Measurements from ENCODE around the gene TMIGD1.
"Not testable (repeated sequence)": the region's sequence is repeated elsewhere in the genome, so short reads cannot be mapped to it uniquely, and the experiment has no call there.

The TMIGD1 gene

DNA sequence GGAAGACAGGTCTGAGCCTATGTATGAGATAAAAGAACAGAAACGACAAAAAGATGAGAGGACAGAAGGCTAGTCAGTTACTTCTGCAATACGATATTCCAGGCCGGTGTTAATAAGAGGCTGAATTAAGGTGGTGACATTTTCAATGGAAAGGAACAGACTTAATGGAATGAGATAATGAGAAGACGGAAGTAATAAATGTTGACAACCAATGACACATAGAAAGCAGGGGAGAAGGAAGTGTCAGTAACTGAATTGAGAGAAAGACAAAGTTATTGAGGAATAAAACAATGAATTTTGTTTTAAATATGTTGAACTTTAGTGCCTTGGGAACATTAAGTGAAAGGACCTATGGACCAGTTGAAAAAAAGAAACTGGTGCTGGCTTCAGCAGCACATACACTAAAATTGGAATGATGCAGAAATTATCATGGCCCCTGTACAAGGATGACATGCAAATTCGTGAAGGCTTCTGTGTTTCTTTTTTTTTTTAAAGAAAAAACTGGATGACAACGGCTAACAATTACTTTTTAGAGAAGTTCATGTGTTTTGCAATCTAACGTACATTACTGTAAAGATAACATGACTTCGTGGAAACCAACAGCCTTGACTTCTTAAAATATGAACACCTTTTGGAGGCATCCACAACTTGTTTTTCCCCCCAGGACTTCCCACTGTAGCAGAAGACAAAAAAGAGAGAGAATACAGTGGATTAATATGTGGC lies 26.4 kb upstream of the TMIGD1 start:
- FAIRE-seq (no peak), DNase-seq (ENCODE audit: insufficient read length, low spot score) (no peak)

DNA sequence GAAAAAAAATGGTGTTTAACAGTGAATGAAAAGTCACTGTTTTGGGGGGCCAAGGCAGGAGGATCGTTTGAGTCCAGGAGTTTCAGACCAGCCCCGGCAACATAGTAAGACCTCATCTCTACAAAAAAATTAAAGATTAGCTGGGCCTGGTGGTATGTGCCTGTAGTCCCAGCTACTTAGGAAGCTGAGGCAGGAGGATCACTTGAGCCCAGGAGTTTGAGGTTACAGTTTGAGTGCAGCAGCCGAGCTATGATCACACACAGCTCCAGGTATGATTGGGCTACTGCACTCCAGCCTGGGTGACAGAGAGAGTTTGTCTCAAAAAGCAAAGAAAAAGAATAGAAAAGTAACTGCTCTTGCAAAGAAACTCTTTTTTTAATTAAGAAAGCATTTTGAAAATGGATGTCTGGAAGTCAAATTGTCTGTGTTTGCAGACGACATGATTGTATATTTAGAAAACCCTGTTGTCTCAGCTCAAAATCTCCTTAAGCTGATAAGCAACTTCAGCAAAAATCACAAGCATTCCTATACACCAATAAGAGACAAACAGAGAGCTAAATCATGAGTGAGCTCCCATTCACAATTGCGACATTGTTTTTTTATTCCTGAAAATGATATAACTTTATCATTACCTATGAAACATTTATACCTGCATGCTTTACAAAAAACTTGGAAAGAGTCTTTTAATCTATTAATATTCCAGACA lies 24.4 kb upstream of the TMIGD1 start:
- FAIRE-seq (no peak), DNase-seq (ENCODE audit: insufficient read length, low spot score) (no peak)

GRCh38 chr17:30357476-30357875 lies 23.6 kb upstream of the TMIGD1 start:
- FAIRE-seq: no peak
- no peak for DNase-seq (ENCODE audit: insufficient read length, low spot score)

- no peak for DNase-seq (ENCODE audit: insufficient read length, low spot score)
- FAIRE-seq: no peak
Observed at GRCh38 chr17:30354701-30355100, 20.8 kb upstream of the TMIGD1 start.

DNA sequence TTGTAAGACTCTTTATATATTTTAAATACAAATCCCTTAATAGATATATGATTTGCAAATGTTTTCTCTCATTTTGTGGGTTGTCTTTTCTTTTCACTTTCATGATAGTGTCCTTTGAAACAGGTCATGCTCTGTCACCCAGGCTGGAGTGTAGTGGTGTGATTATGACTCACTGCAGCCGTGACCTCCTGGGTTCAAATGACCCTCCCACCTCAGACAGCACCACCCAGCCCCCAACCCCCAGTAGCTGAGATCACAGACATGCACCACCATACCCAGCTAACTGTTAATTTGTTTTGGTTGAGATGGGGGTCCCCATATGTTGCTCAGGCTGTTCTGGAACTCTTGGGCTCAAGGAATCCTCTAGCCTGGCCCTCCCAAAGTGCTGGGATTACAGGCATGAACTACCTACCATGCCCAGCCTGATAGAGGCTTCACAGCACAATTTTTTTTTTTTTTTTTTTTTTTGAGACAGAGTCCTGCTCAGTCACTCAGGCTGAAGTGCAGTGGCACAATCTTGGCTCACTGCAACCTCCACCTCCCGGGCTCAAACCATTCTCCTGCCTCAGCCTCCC lies 18.5 kb upstream of the TMIGD1 start:
- no peak for FAIRE-seq
- no peak for DNase-seq (ENCODE audit: insufficient read length, low spot score)

- DNase-seq (ENCODE audit: insufficient read length, low spot score): no peak
- FAIRE-seq: no peak
Observed at GRCh38 chr17:30351735-30352134, 17.9 kb upstream of the TMIGD1 start.

DNA sequence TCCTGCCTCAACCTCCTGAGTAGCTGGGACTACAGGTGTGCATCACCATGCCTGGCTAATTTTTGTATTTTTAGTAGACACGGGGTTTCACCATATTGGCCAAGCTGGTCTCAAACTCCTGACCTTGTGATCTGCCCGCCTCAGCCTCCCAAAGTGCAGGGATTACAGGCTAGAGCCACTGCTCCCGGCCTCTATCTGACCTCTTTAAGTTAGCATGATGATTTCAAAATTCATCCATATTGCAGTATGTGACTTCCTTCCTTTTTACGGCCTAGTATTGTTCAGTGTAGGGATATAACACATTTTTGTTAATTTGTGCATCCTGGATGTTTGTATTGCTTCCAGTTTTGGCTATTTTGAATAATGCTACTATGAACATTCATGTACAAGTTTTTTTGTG lies 17.4 kb upstream of the TMIGD1 start:
- not testable (repeated sequence) for DNase-seq (ENCODE audit: insufficient read length, low spot score); FAIRE-seq

GRCh38 chr17:30349252-30349651 lies 15.4 kb upstream of the TMIGD1 start:
- DNase-seq (ENCODE audit: insufficient read length, low spot score) (no peak), FAIRE-seq (no peak)

DNA sequence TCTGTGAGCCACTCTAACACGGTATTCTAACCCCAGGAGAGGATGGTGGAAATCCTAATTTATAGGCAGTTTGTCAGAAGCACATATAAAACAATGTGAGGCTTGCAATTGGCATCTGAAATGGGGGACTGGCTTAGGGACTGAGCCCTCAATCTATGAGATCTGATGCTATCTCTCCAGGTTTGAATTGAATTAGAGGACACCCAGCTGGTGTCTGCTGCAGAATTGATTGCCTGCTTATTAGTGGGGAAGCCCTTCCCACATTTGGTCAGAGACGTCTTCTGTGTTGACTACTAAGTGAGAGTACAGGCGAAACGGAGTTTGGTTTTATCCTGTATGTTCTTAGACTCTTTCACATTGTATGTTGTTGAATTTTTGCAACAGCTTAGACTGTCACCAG lies 13.6 kb upstream of the TMIGD1 start:
- FAIRE-seq: no peak

DNA sequence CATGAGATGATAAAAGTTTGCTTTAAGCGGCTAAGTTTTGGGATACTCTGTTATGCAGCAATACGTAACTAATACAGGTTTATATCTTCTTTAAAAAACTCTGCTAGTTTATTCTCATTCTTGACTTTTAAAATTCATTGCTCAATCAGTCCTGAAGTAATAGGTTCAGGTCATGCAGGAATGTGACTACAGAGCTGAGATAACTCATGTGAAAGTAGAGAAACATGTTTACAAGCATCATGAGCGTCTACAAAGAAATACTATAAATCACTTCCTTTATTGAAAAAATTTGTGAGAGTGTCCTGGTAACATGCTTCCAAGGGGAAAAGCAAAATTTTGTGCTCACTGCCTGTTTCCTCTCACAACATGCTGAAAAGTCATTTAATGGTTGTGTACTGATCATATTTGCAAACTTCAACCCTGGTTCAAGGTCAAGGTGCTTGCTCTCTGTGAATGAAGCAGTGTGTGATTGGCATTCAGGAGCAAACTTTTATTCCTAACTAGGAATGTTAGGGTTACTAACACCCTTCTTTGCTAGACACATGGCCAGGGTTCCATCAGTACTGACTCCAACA lies 12.5 kb upstream of the TMIGD1 start:
- no peak for FAIRE-seq
- no peak for DNase-seq (ENCODE audit: insufficient read length, low spot score)

More for the DNA sequence above, 13.6 kb upstream of the TMIGD1 start:
- DNase-seq (ENCODE audit: insufficient read length, low spot score): no peak

GRCh38 chr17:30345527-30346075 lies 11.7 kb upstream of the TMIGD1 start:
- FAIRE-seq (no peak), DNase-seq (ENCODE audit: insufficient read length, low spot score) (no peak)

- no peak for FAIRE-seq
Observed at GRCh38 chr17:30345089-30345433, 11.2 kb upstream of the TMIGD1 start.

GRCh38 chr17:30344283-30345088 lies 10.6 kb upstream of the TMIGD1 start:
- no peak for DNase-seq (ENCODE audit: insufficient read length, low spot score)
- FAIRE-seq: no peak

More at GRCh38 chr17:30345089-30345433, 11.2 kb upstream of the TMIGD1 start:
- no peak for DNase-seq (ENCODE audit: insufficient read length, low spot score)

DNA sequence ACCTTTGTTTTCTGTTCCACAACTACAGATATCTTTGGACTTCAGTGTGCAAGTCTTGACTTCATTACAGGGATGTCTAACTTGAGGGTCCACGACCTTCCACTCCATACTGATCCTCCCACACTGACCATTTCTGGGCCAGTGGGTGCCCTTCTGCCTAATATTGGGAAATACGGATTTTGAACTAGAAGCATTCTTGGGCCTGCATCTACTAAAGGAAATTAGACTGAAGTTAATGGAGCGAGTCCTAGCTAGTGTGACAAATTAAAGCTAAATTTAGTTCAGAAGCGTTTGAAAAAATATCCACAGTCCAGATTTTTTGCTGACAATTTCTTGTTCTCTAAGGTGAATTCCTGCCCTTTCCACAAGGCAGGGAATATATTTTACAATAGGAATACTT lies 9.9 kb upstream of the TMIGD1 start:
- FAIRE-seq (no peak), DNase-seq (ENCODE audit: insufficient read length, low spot score) (no peak)

DNA sequence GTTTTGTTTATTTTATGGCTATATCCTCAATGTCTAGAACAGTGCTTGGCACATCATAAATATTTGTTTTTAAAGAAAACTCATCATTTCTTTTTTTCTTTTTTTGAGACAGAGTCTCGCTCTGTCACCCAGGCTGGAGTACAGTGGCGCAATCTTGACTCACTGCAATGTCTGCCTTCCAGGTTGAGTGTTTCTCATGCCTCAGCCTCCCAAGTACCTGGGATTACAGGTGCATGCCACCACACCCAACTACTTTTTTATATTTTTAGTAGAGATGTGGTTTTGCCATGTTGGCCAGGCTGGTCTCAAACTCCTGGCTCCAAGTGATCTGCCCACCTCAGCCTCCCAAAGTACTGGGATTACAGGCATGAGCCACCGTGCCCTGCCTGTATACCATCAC lies 9.4 kb upstream of the TMIGD1 start:
- not testable (repeated sequence) for DNase-seq (ENCODE audit: insufficient read length, low spot score)

GRCh38 chr17:30341703-30342249 lies 7.9 kb upstream of the TMIGD1 start:
- FAIRE-seq (no peak), DNase-seq (ENCODE audit: insufficient read length, low spot score) (no peak)

More for the DNA sequence above, 9.4 kb upstream of the TMIGD1 start:
- not testable (repeated sequence) for FAIRE-seq

GRCh38 chr17:30340801-30341356 lies 7.0 kb upstream of the TMIGD1 start:
- no peak for FAIRE-seq

DNA sequence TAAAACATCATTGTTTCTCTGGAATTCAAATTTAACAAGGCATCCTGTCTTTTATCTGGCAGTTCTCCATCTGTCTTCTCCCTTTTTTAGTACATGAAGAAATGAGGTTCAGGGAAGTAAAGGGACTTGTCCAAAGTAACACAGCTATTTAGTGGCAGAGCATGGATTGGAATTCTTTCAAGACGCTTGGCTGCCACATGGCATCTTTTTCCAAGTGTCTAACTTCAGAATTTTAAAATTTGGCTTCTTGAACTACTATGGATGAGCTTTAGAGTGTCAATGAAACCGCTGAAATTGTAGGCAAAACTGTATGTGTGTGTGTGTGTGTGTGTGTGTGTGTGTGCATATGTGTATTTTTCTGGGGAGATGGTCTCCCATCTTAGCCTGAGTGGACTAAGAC lies 5.2 kb upstream of the TMIGD1 start:
- no peak for FAIRE-seq
- no peak for DNase-seq (ENCODE audit: insufficient read length, low spot score)

More at GRCh38 chr17:30340801-30341356, 7.0 kb upstream of the TMIGD1 start:
- no peak for DNase-seq (ENCODE audit: insufficient read length, low spot score)

DNA sequence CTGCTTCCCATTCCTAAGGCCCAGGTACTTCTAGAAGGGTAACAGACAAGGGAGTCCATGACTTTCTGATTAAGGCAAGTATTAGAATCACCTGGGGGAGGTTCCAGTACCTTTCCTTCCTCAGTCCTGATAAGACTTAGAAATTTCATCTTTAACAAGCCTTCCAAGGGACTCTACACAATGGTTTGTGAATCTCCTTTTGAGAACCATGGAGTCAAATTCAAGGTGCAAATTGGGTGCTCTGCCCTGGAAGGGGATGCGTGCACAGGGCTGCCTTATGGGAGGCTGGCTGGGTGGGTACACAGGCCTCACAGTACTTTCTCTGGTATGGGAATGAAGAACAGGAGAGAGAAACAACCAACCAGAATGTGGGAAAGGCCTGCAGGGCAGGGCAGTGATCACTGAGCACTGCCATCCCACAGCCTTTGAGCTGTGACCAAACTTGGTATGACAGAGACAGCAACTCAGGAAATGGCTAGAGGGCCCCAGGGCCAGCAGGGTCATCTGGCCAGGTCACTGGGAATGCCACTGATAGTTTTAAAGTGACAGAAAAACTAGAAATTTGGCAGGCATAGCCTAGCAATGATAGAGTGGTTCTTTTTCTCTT lies 3.6 kb upstream of the TMIGD1 start:
- no peak for DNase-seq (ENCODE audit: insufficient read length, low spot score)
- FAIRE-seq: no peak
